HepG2 (cell line): ENCODE measurements around the gene VDAC1. TPM values are rescaled to one million over a fixed set of nuclear protein-coding genes. Genes with fewer than 3 reads are reported as not detected.
A peak's percentile ranks its signal among the peaks of the same experiment; 100 is the strongest.

Source experiments
- ADNP ChIP-seq: sonication (generic); formaldehyde crosslinking; IDR thresholded peaks from 2 replicates; pipeline ENCODE4 v1.4.0; 2020; ENCODE audit warnings: missing genetic modification reagents
- NBN ChIP-seq: fragments of 450-650 bp; conservative IDR thresholded peaks from 2 replicates; pipeline ENCODE4 v1.6.1; 2017
- NFKB2 ChIP-seq: sonication (generic); formaldehyde crosslinking; IDR thresholded peaks from 2 replicates; pipeline ENCODE4 v1.4.0; 2020; ENCODE audit warnings: missing genetic modification reagents, borderline replicate concordance
- RCOR2 ChIP-seq: IDR thresholded peaks from 2 replicates; pipeline ENCODE4 v1.6.1; 2016; ENCODE audit warnings: missing biosample characterization, missing genetic modification reagents
- REPIN1 ChIP-seq: sonication (generic); formaldehyde crosslinking; IDR thresholded peaks from 2 replicates; pipeline ENCODE4 v1.8.0; 2022; ENCODE audit warnings: missing genetic modification reagents, low read depth, mild to moderate bottlenecking, borderline replicate concordance
- SCMH1 ChIP-seq: sonication (generic); formaldehyde crosslinking; IDR thresholded peaks from 2 replicates; pipeline ENCODE4 v1.9.0; 2021; ENCODE audit warnings: missing genetic modification reagents, mild to moderate bottlenecking, borderline replicate concordance
- STAG1 ChIP-seq: sonication (generic); formaldehyde crosslinking; IDR thresholded peaks from 2 replicates; pipeline ENCODE4 v1.4.0; 2020; ENCODE audit warnings: missing genetic modification reagents
- SYNCRIP ChIP-seq: fragments of 200-400 bp; formaldehyde crosslinking; IDR thresholded peaks from 2 replicates; pipeline ENCODE4 v1.6.1; 2018; ENCODE audit warnings: mild to moderate bottlenecking, low read depth, low read length; ENCODE audit not compliant: insufficient read depth
- YEATS4 ChIP-seq: sonication (generic); formaldehyde crosslinking; IDR thresholded peaks from 2 replicates; pipeline ENCODE4 v1.4.0; 2020; ENCODE audit warnings: missing genetic modification reagents, borderline replicate concordance
- YY1 ChIP-seq: IDR thresholded peaks from 2 replicates; pipeline ENCODE4 v1.6.1; 2011; ENCODE audit warnings: low read length, low read depth, moderate library complexity, mild to moderate bottlenecking; ENCODE audit not compliant: insufficient read depth, insufficient replicate concordance
- ZFAT ChIP-seq: sonication (generic); formaldehyde crosslinking; conservative IDR thresholded peaks from 2 replicates; pipeline ENCODE4 v1.8.1; 2023; ENCODE audit warnings: missing genetic modification reagents, inconsistent platforms
- ZNF205 ChIP-seq: IDR thresholded peaks from 2 replicates; pipeline ENCODE4 v1.6.1; 2018; ENCODE audit warnings: missing biosample characterization, missing genetic modification reagents
- ZNF354B ChIP-seq: sonication (generic); formaldehyde crosslinking; IDR thresholded peaks from 2 replicates; pipeline ENCODE4 v1.8.0; 2022; ENCODE audit warnings: mild to moderate bottlenecking, missing genetic modification reagents
- ZNF547 ChIP-seq: sonication (generic); formaldehyde crosslinking; IDR thresholded peaks from 2 replicates; pipeline ENCODE4 v1.5.1; 2020; ENCODE audit warnings: mild to moderate bottlenecking, missing genetic modification reagents
- ZNF674 ChIP-seq: sonication (generic); formaldehyde crosslinking; IDR thresholded peaks from 2 replicates; pipeline ENCODE4 v1.5.0; 2020; ENCODE audit warnings: low read depth, mild to moderate bottlenecking, missing genetic modification reagents
- ZNF816 ChIP-seq: sonication (generic); formaldehyde crosslinking; IDR thresholded peaks from 2 replicates; pipeline ENCODE4 v1.8.0; 2022; ENCODE audit warnings: missing genetic modification reagents, mild to moderate bottlenecking, borderline replicate concordance
- polyA plus RNA-seq, 8 experiments: library from polyadenylated mRNA; depleted of rRNA in 3 of 8; stranded (reverse) in 7 of 8; unstranded in 1 of 8; fragments of >200 nt; fragmentation: Illumina TruSeq in 4 of 8; extraction: Trizol in 4 of 8; gene quantifications; 2 replicates each; pipeline versions ENCODE4 v1.2.1 to v1.2.3, GENCODE V29; 2011 to 2016; ENCODE audit warnings: low read depth in 4 of 8, missing spikeins in 1 of 8, mixed read lengths in 1 of 8; ENCODE audit not compliant: insufficient read depth in 1 of 8
- total RNA-seq, 5 experiments: library from RNA; depleted of rRNA; stranded (reverse); fragments of >200 nt; fragmentation: Illumina TruSeq; extraction: Trizol; gene quantifications; 2 replicates each; pipeline ENCODE4 v1.2.3, GENCODE V29; 2016; ENCODE audit warnings: low read depth in 1 of 5
- TF ChIP-seq, protein P1 (sequence below): sonication (generic); formaldehyde crosslinking; IDR thresholded peaks from 2 replicates; pipeline ENCODE4 v1.5.0; 2020; ENCODE audit warnings: missing genetic modification reagents
- TF ChIP-seq, protein P2 (sequence below): sonication (generic); formaldehyde crosslinking; IDR thresholded peaks from 2 replicates; pipeline ENCODE4 v1.4.0; 2020; ENCODE audit warnings: missing genetic modification reagents
- TF ChIP-seq, protein P3 (sequence below): sonication (generic); formaldehyde crosslinking; IDR thresholded peaks from 2 replicates; pipeline ENCODE4 v1.4.0; 2020; ENCODE audit warnings: missing genetic modification reagents, borderline replicate concordance
- TF ChIP-seq, protein P4 (sequence below): sonication (generic); formaldehyde crosslinking; IDR thresholded peaks from 2 replicates; pipeline ENCODE4 v1.4.0; 2020; ENCODE audit warnings: missing genetic modification reagents
- TF ChIP-seq, protein P5 (sequence below): IDR thresholded peaks from 2 replicates; pipeline ENCODE4 v1.6.1; 2016; ENCODE audit warnings: missing compliant biosample characterization, missing genetic modification reagents, borderline replicate concordance

Gene VDAC1
- total and polyA plus RNA-seq, 2 of the 13 experiments (the other 11 are each of a cell fraction or from before 2014, with no cell fraction given), result 112 to 380 TPM

DNA sequence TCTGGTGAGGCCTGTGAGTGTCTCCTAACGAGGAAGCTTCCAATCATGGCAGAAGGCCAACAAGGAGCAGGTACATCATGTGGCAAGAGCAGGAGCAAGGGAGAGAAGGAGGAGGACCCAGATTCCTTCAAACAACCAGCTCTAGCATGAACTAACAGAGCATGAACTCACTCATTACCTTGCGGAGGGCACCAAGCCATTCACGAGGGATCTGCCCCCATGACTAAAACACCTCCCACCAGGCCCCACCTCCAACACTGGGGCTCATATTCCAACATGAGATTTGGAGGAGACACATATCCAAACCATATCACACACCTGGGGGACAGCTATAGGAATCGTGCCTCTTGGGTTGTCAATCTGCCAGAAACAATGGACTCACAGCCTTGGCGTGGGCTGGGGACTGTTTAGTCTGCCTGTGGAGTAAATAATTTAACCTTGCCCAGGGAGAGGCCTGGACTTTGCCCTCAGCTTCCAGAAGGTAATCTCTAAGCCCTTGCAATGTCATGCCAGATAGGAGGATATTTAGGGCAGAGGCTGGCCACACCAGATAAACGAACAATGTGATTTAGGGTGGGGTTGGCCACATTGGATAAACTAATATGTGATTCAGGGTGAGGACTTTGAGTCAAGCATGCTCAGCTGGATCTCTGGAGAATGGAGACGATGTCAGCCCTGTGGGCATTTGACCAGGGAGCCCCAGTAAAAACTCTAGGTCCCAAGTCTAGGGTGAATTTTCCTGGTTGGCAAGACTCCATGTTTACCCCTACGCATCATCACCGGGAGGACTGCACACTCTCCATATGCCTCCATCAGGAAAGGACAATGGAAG, 13.6 kb upstream of the VDAC1 start (continued):
- TF ChIP-seq, protein P1, sequence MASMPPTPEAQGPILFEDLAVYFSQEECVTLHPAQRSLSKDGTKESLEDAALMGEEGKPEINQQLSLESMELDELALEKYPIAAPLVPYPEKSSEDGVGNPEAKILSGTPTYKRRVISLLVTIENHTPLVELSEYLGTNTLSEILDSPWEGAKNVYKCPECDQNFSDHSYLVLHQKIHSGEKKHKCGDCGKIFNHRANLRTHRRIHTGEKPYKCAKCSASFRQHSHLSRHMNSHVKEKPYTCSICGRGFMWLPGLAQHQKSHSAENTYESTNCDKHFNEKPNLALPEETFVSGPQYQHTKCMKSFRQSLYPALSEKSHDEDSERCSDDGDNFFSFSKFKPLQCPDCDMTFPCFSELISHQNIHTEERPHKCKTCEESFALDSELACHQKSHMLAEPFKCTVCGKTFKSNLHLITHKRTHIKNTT (CRISPR knock-in tag), result no peak
- TF ChIP-seq ZNF354B (no peak), STAG1 (CRISPR knock-in tag) (no peak), YY1 (peak; percentile 16), REPIN1 (CRISPR knock-in tag) (peak; percentile 42; the same call in 1 of the 2 replicates), YEATS4 (CRISPR knock-in tag) (peak; percentile 61; the same call in 1 of the 2 replicates), NFKB2 (no peak), RCOR2 (peak; percentile 76), ZNF674 (0 out of 2 replicates have a peak, but pooled peaks have one; percentile 44), ZNF205 (CRISPR knock-in tag) (peak; percentile 35; the same call in 1 of the 2 replicates), SCMH1 (CRISPR knock-in tag) (no peak), ZNF816 (no peak; the same call in 1 of the 2 replicates), SYNCRIP (no peak), NBN (no peak), ZNF547 (CRISPR knock-in tag) (no peak), ADNP (CRISPR knock-in tag) (no peak), ZFAT (CRISPR knock-in tag) (no peak)
- TF ChIP-seq, protein P2, sequence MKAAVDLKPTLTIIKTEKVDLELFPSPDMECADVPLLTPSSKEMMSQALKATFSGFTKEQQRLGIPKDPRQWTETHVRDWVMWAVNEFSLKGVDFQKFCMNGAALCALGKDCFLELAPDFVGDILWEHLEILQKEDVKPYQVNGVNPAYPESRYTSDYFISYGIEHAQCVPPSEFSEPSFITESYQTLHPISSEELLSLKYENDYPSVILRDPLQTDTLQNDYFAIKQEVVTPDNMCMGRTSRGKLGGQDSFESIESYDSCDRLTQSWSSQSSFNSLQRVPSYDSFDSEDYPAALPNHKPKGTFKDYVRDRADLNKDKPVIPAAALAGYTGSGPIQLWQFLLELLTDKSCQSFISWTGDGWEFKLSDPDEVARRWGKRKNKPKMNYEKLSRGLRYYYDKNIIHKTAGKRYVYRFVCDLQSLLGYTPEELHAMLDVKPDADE (CRISPR knock-in tag), result no peak
- TF ChIP-seq, protein P3, sequence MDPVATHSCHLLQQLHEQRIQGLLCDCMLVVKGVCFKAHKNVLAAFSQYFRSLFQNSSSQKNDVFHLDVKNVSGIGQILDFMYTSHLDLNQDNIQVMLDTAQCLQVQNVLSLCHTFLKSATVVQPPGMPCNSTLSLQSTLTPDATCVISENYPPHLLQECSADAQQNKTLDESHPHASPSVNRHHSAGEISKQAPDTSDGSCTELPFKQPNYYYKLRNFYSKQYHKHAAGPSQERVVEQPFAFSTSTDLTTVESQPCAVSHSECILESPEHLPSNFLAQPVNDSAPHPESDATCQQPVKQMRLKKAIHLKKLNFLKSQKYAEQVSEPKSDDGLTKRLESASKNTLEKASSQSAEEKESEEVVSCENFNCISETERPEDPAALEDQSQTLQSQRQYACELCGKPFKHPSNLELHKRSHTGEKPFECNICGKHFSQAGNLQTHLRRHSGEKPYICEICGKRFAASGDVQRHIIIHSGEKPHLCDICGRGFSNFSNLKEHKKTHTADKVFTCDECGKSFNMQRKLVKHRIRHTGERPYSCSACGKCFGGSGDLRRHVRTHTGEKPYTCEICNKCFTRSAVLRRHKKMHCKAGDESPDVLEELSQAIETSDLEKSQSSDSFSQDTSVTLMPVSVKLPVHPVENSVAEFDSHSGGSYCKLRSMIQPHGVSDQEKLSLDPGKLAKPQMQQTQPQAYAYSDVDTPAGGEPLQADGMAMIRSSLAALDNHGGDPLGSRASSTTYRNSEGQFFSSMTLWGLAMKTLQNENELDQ (CRISPR knock-in tag), result no peak
- TF ChIP-seq, protein P4, sequence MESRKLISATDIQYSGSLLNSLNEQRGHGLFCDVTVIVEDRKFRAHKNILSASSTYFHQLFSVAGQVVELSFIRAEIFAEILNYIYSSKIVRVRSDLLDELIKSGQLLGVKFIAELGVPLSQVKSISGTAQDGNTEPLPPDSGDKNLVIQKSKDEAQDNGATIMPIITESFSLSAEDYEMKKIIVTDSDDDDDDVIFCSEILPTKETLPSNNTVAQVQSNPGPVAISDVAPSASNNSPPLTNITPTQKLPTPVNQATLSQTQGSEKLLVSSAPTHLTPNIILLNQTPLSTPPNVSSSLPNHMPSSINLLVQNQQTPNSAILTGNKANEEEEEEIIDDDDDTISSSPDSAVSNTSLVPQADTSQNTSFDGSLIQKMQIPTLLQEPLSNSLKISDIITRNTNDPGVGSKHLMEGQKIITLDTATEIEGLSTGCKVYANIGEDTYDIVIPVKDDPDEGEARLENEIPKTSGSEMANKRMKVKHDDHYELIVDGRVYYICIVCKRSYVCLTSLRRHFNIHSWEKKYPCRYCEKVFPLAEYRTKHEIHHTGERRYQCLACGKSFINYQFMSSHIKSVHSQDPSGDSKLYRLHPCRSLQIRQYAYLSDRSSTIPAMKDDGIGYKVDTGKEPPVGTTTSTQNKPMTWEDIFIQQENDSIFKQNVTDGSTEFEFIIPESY, result no peak
- TF ChIP-seq, protein P5, sequence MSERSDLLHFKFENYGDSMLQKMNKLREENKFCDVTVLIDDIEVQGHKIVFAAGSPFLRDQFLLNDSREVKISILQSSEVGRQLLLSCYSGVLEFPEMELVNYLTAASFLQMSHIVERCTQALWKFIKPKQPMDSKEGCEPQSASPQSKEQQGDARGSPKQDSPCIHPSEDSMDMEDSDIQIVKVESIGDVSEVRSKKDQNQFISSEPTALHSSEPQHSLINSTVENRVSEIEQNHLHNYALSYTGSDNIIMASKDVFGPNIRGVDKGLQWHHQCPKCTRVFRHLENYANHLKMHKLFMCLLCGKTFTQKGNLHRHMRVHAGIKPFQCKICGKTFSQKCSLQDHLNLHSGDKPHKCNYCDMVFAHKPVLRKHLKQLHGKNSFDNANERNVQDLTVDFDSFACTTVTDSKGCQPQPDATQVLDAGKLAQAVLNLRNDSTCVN, result no peak
